Esophagus muscularis mucosa (tissue), 4 donors: Measurements from ENCODE around the gene CREBZF.

Experiments used
- EP300 ChIP-seq: sonication (generic); formaldehyde crosslinking; IDR thresholded peaks from one replicate; pipeline ENCODE4 v1.6.1; 2017; ENCODE audit warnings: antibody characterized with exemption
- POLR2A ChIP-seq: fragments of 450-650 bp; IDR thresholded peaks from one replicate; pipeline ENCODE4 v1.6.1; 2017; ENCODE audit warnings: antibody characterized with exemption, moderate library complexity, mild to moderate bottlenecking, low read depth
- TF ChIP-seq, protein P1 (sequence below), 3 experiments: fragments of 200-600 bp in 2 of 3; fragments of 450-650 bp in 1 of 3; sonication (generic) in 2 of 3; IDR thresholded peaks; one replicate each; pipeline ENCODE4 v1.5.1; 2017 to 2019; ENCODE audit warnings: antibody characterized with exemption in 3 of 3, mild to moderate bottlenecking in 2 of 3, moderate library complexity in 1 of 3

DNA sequence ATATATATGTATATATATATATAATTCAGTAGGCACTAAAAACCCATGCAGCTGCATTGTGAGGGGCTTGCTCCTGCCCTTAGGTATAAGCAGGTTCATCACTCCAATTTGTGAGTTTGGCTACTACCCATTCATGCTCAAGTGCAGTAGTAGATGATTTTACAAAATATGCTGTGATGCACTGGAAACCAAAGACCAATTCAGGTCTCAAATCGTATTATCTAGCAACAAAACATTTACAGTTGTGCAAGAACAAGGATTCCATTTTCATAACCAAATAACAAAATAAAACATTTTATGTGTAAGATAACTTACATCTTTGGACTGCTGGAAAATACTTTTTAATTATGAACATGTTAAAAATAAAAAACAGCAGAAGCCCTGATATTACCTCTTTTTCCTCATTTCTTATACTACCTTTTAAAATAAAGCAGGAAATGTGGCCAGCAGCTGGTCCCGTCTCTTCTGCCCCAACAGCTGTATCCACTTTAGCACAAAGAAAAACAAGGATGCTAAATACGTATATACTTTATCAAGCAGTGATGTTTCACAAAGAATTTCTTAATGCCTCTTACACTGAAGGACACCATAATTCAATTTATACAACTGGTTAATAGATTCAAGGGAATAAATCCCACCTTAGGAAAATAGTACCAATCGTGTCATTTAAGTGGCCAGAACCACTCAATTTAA is 2.8 kb downstream of the CREBZF start:
- no peak for TF ChIP-seq POLR2A
- TF ChIP-seq, protein P1, sequence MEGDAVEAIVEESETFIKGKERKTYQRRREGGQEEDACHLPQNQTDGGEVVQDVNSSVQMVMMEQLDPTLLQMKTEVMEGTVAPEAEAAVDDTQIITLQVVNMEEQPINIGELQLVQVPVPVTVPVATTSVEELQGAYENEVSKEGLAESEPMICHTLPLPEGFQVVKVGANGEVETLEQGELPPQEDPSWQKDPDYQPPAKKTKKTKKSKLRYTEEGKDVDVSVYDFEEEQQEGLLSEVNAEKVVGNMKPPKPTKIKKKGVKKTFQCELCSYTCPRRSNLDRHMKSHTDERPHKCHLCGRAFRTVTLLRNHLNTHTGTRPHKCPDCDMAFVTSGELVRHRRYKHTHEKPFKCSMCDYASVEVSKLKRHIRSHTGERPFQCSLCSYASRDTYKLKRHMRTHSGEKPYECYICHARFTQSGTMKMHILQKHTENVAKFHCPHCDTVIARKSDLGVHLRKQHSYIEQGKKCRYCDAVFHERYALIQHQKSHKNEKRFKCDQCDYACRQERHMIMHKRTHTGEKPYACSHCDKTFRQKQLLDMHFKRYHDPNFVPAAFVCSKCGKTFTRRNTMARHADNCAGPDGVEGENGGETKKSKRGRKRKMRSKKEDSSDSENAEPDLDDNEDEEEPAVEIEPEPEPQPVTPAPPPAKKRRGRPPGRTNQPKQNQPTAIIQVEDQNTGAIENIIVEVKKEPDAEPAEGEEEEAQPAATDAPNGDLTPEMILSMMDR (IDR thresholded peaks at IDR 0.05): no peak
- no peak for TF ChIP-seq EP300
